Left lung (tissue), 14 donors: ENCODE data around the gene RCBTB1. TPM values are rescaled to one million over a fixed set of nuclear protein-coding genes. Genes with fewer than 3 reads are reported as not detected.

ENCODE experiments used
- ATAC-seq: fragments of 200-7000 bp; cut with Tn5 transposase; one replicate; pipeline ENCODE4 v1.9.1; 2020; ENCODE audit warnings: moderate library complexity
- DNase-seq, 4 donors: peaks; one replicate each; pipeline ENCODE4 v3.0.0-alpha.2; 2013 to 2020
- H3K27ac ChIP-seq, 2 donors: fragments of 200-600 bp; sonication (generic) in 1 of 2; one replicate each; pipeline versions ENCODE4 v1.5.0 to v1.8.0; 2020 to 2021
- H3K27me3 ChIP-seq, 2 donors: fragments of 200-600 bp; sonication (generic) in 1 of 2; one replicate each; pipeline versions ENCODE4 v1.5.0 to v1.8.0; 2020 to 2021
- H3K36me3 ChIP-seq, 2 donors: fragments of 200-600 bp; sonication (generic) in 1 of 2; one replicate each; pipeline versions ENCODE4 v1.5.0 to v1.8.0; 2020 to 2021
- H3K4me1 ChIP-seq, 2 donors: fragments of 200-600 bp; one replicate each; pipeline ENCODE4 v1.8.0; 2021
- H3K4me3 ChIP-seq, 2 donors: fragments of 200-600 bp; sonication (generic) in 1 of 2; one replicate each; pipeline versions ENCODE4 v1.5.0 to v1.8.0; 2020 to 2021; ENCODE audit warnings: mild to moderate bottlenecking in 1 of 2
- H3K9me3 ChIP-seq, 2 donors: fragments of 200-600 bp; sonication (generic) in 1 of 2; one replicate each; pipeline versions ENCODE4 v1.5.0 to v1.8.0; 2020 to 2021
- CTCF ChIP-seq, 2 donors: fragments of 200-600 bp; sonication (generic) in 1 of 2; IDR thresholded peaks; one replicate each; pipeline versions ENCODE4 v1.5.0 to v1.8.0; 2021; ENCODE audit warnings: antibody characterized with exemption in 2 of 2
- intact Hi-C, 2 donors: fragments of 100-400 bp; cut with DNase I; formaldehyde crosslinking; loops; one replicate each; pipeline versions ENCODE4 v1.11.2 to v1.14.2; 2022
- long read RNA-seq, 12 donors: library from polyadenylated mRNA in 2 of 12; unstranded in 2 of 12; transcript quantifications; one replicate each; pipeline ENCODE4 v2.0.0 and lab custom pipeline, GENCODE V29; 2019 to 2026
- polyA plus RNA-seq, 6 donors: library from polyadenylated mRNA; unstranded; fragments of 120-200 nt; gene quantifications; one replicate each; pipeline ENCODE4 v1.2.1, GENCODE V29; 2013; ENCODE audit not compliant: insufficient read length in 6 of 6
- total RNA-seq, 2 donors: library from RNA; stranded (reverse); fragmentation: NEBNext Ultra II Directional; extraction: Animal tissue kit (Norgen Biotek cat#: 25700); gene quantifications; one replicate each; pipeline ENCODE4 v1.2.1, GENCODE V29; 2021
- donor health status: DM: no; HTN: yes; CAD: no.
- donor health status: DM: no; HTN: no; CAD: no.

The RCBTB1 gene
- total RNA-seq (10 to 100 TPM; 24.1 to 25.4 TPM), polyA plus RNA-seq (10 to 100 TPM; 33.3 to 39.8 (median 36.0) TPM)
- long read RNA-seq, donor 1, full-length matches to known transcripts, result 5 of 5 reads
- long read RNA-seq, donor 1, partial matches to known transcripts, result 0 of 5 reads
- long read RNA-seq, donor 1, other reads (novel, unspliced or antisense), result 0 of 5 reads
- long read RNA-seq, donor 2, full-length matches to known transcripts, result 8 of 19 reads
- long read RNA-seq, donor 2, partial matches to known transcripts, result 11 of 19 reads
- long read RNA-seq, donor 2, other reads (novel, unspliced or antisense), result 0 of 19 reads
- long read RNA-seq, donor 3, full-length matches to known transcripts, result 3 of 3 reads
- long read RNA-seq, donor 3, partial matches to known transcripts, result 0 of 3 reads
- long read RNA-seq, donor 3, other reads (novel, unspliced or antisense), result 0 of 3 reads
- long read RNA-seq, donor 4, partial matches to known transcripts, result 0 of 1 reads
- long read RNA-seq, donor 4, other reads (novel, unspliced or antisense), result 1 of 1 reads
- long read RNA-seq, donor 5, full-length matches to known transcripts, result 3 of 3 reads
- long read RNA-seq, donor 5, partial matches to known transcripts, result 0 of 3 reads
- long read RNA-seq, donor 5, other reads (novel, unspliced or antisense), result 0 of 3 reads
- long read RNA-seq, donor 6, full-length matches to known transcripts, result 7 of 7 reads
- long read RNA-seq, donor 6, partial matches to known transcripts, result 0 of 7 reads
- long read RNA-seq, donor 6, other reads (novel, unspliced or antisense), result 0 of 7 reads
- long read RNA-seq, donor 7, full-length matches to known transcripts, result 1 of 1 reads
- long read RNA-seq, donor 7, partial matches to known transcripts, result 0 of 1 reads
- long read RNA-seq, donor 7, other reads (novel, unspliced or antisense), result 0 of 1 reads
- long read RNA-seq, donor 8, full-length matches to known transcripts, result 3 of 3 reads
- long read RNA-seq, donor 8, partial matches to known transcripts, result 0 of 3 reads
- long read RNA-seq, donor 8, other reads (novel, unspliced or antisense), result 0 of 3 reads
- long read RNA-seq, donor 9, result 0 reads
- long read RNA-seq, donor 10, partial matches to known transcripts, result 1 of 1 reads
- long read RNA-seq, donor 10, other reads (novel, unspliced or antisense), result 0 of 1 reads
- long read RNA-seq, donor 11, full-length matches to known transcripts, result 7 of 7 reads
- long read RNA-seq, donor 11, partial matches to known transcripts, result 0 of 7 reads
- long read RNA-seq, donor 11, other reads (novel, unspliced or antisense), result 0 of 7 reads
- long read RNA-seq, donor 12, full-length matches to known transcripts, result 5 of 5 reads
- long read RNA-seq, donor 12, partial matches to known transcripts, result 0 of 5 reads
- long read RNA-seq, donor 12, other reads (novel, unspliced or antisense), result 0 of 5 reads

GRCh38 chr13:49585220-49586157 lies at the start of gene RCBTB1:
Gene RCBTB1 (minus strand): TSS chr13:49585558. CDS start chr13:49567279, 18,279 bp downstream.
- peaks cover 0 to 15% of the 10 kb centered on the region in 2 donors for H3K36me3 ChIP-seq
- DNase-seq, result peak; percentile 66 to 91 (median 71)
- intact Hi-C loops, result no loop called here
- peak within 1 kb of the TSS; percentile 74 to 86 for H3K27ac ChIP-seq
- no peaks in the 10 kb centered on the region for H3K9me3 ChIP-seq
- peaks cover 0 to 24% of the 10 kb centered on the region in 2 donors for H3K4me1 ChIP-seq
- ATAC-seq, result peak; percentile 97
- H3K27me3 ChIP-seq, result no peaks in the 10 kb centered on the region
- H3K4me3 ChIP-seq, result peak within 1 kb of the TSS; percentile 96 to 98
- no peak for TF ChIP-seq CTCF (IDR thresholded peaks at IDR 0.05)

- peaks cover 0 to 82% of the 10 kb centered on the region in 2 donors for H3K4me1 ChIP-seq
- peak overlapping the region in 1 of 2 donors; percentile 46 for H3K27ac ChIP-seq
- H3K4me3 ChIP-seq, result no peak overlapping the region
- H3K36me3 ChIP-seq, result peaks cover 0 to 7% of the 10 kb centered on the region in 2 donors
- no peaks in the 10 kb centered on the region for H3K27me3 ChIP-seq
- no peak for ATAC-seq
- intact Hi-C loops, result no loop called here
- no peak for TF ChIP-seq CTCF (IDR thresholded peaks at IDR 0.05)
- no peaks in the 10 kb centered on the region for H3K9me3 ChIP-seq
- no peak for DNase-seq
Measured at GRCh38 chr13:49633710-49634109, 48.4 kb upstream of the RCBTB1 start.

- TF ChIP-seq CTCF (IDR thresholded peaks at IDR 0.05), result no peak
- Histone ChIP-seq H3K27ac (no peak overlapping the region), H3K4me3 (no peak overlapping the region), H3K36me3 (peaks cover 0 to 7% of the 10 kb centered on the region in 2 donors), H3K4me1 (peaks cover 0 to 84% of the 10 kb centered on the region in 2 donors), H3K27me3 (no peaks in the 10 kb centered on the region), H3K9me3 (no peaks in the 10 kb centered on the region)
- no peak for DNase-seq
- intact Hi-C loops, result no loop called here
- ATAC-seq, result no peak
Measured at GRCh38 chr13:49632156-49632555, 46.8 kb upstream of the RCBTB1 start.

- peaks cover 0 to 83% of the 10 kb centered on the region in 2 donors for H3K4me1 ChIP-seq
- peaks cover 0 to 7% of the 10 kb centered on the region in 2 donors for H3K36me3 ChIP-seq
- TF ChIP-seq CTCF (IDR thresholded peaks at IDR 0.05), result no peak
- no peak overlapping the region for H3K4me3 ChIP-seq
- H3K27ac ChIP-seq, result peak overlapping the region in 1 of 2 donors; percentile 80
- intact Hi-C loops, result no loop called here
- no peak for ATAC-seq
- no peak for DNase-seq
- no peaks in the 10 kb centered on the region for H3K9me3 ChIP-seq
- H3K27me3 ChIP-seq, result no peaks in the 10 kb centered on the region
Measured at GRCh38 chr13:49630580-49630979, 45.2 kb upstream of the RCBTB1 start.
